T-helper 9 cell (primary cell): ENCODE results near the gene MBD3L2.
"Not testable (repeated sequence)": the region's sequence is repeated elsewhere in the genome, so short reads cannot be mapped to it uniquely, and the experiment has no call there.

Experiments used
- DNase-seq: peaks from one replicate; pipeline ENCODE4 v3.0.0-alpha.2; 2020
- total RNA-seq, 2 donors: gene quantifications; one replicate each; lab custom pipeline; 2026; lab: John Stamatoyannopoulos, UW

The MBD3L2 gene
- 0 reads per million in 2 donors for total RNA-seq

GRCh38 chr19:7049021-7049420, at the start of gene MBD3L2:
Gene MBD3L2, plus strand, starts transcription at chr19:7049321. Its CDS starts 53 bp downstream, at chr19:7049374.
- DNase-seq = not testable (repeated sequence)

- DNase-seq = no peak
Observed at GRCh38 chr19:6999933-7000332, 49.2 kb upstream of the MBD3L2 start.

DNA sequence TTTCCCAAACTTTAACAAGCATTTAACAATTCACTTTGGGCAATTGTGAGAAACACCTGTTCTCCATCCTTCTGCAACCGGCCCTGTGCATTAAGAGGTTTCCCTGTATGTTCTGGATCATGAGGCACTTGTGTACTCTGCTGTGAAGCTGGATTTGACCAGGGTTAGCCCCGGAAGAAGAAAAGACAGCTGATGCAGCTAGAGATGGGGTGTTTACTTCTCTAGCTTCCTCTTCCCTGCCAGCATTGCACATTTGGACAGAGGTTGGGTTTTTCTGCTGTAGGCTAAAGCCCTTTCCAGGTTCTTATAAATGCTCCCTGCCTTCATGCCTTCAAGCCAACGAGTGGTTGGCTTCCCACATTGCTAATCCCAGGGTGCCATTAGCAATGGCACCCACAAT, 48.8 kb upstream of the MBD3L2 start:
- DNase-seq = no peak

- no peak for DNase-seq
Observed at GRCh38 chr19:7000816-7001215, 48.3 kb upstream of the MBD3L2 start.

GRCh38 chr19:7004313-7004931, 44.7 kb upstream of the MBD3L2 start:
- no peak for DNase-seq

DNA sequence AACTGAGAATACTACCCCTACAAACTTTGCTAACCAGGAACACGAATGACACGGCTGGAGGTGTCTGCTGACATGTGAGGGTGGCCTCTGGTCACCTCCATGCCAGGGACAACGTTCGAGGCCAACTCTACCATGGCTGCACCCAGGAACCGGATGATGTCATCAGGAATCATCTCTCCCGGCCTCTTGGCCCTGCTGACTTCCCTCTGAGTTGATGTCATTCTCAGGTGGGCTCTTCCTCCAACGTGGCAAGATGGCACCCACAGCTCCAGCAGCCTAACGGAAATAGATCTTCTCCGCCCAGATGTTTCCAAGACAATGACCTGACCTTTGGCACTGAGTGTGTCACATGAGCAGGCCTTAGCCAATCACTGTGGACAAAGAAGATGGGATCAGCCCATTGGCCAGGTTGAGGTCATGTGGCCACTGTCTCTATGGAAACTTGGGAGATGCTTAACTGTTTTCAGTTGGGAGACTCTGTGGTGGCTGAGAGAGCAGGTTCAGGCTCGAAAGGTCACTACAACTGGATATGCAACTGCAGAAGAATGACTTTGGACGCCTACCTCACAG, 42.9 kb upstream of the MBD3L2 start:
- no peak for DNase-seq

- no peak for DNase-seq
Observed at GRCh38 chr19:7007859-7008258, 41.3 kb upstream of the MBD3L2 start.

DNA sequence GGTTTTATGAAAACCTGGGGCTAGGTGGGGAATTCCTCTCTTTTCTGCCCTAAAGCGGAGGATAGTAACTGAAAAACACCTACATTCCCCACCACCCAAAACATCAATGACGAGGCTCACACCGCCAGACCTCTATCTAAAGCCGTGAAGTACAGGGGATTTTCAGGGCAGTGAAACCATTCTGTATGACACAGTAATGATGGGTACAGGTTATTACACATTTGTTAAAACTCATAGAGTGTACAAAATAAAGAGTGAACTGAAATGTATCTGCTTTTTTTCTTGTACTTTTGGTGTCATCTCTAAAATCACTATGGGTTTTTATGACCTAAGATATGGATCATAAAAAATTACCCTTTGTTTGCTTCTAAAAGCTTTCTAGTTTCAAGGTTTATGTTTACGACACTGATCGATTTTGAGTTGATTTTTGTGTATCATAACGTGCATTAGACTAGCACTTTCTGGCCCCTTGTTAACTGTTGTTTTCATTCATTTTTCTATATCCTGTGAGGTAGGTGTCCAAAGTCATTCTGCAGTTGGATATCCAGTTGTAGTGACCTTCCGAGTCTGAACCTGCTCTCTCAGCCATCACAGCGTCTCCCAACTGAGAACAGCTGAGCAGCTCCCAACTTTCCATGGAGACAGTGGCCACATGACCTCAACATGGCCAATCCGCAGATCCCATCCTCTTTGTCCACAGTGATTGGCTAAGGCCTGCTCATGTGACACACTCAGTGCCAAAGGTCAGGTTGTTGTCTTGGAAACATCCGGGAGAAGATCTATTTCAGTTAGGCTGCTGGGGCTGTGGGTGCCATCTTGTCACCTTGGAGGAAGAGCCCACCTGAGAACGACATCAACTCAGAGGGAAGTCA, 38.2 kb upstream of the MBD3L2 start:
- DNase-seq = no peak

DNA sequence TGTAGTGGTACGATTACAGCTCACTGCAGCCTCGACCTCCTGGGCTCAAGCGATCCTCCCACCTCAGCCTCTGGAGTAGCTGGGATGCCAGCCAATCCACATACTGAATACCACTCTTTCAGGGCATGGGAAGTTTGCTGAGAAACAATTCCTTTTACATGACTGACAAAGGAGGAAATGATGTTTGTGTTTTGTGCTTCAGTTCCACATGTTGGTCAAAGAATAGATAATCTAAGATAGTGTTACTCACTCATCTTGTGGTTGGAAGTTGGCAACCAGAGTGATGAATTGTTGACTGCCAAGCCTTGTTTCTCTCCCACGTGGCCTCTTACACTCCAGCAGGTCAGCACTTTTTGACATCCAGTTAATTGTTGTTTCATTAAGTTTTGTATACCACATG, 35.4 kb upstream of the MBD3L2 start:
- no peak for DNase-seq

DNA sequence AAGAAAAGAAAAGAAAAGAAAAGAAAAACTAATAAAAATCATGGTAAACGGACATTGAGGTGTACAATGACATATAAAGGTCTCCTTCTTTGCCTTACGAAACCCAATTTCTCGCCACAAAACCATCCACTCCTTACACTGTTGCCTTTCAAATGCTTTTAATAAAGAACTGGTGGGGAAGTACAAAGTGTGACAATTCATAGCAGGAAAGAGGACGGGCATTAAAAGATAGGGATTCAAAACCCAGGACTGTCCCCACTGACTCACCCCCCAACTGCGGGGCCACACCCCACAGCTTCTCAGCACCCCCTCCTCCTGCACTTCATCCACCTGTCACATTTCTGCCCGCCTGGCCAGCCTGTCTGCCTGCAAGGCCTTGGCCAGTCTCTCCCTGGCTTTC, 30.3 kb upstream of the MBD3L2 start:
- no peak for DNase-seq

DNA sequence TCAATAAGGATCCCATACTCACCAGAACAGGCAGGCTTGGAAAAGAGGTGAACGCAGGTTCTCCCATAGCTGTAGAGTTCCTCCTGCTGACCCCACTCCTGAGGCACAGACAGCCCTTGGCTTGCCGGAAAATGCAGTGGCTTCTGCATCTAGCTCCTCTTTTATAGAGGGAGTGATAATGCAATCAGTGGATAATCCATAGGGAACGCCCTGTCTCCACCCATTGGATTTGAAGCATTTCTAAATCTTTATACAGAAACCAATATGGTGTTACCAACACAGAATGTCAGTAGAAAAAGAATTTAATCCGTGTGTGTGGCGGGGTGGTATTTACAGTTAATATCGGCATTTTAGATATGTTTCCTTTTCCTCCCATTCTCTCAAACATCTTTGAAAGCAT, 27.8 kb upstream of the MBD3L2 start, which contains the start of gene MBD3L2B:
Gene MBD3L2B, minus strand, starts transcription at position 101 of the 400 bp plus-strand sequence. Its CDS starts 34 bp downstream, at position 67.
- not testable (repeated sequence) for DNase-seq

GRCh38 chr19:7028790-7029189, 20.3 kb upstream of the MBD3L2 start:
- DNase-seq = not testable (repeated sequence)

DNA sequence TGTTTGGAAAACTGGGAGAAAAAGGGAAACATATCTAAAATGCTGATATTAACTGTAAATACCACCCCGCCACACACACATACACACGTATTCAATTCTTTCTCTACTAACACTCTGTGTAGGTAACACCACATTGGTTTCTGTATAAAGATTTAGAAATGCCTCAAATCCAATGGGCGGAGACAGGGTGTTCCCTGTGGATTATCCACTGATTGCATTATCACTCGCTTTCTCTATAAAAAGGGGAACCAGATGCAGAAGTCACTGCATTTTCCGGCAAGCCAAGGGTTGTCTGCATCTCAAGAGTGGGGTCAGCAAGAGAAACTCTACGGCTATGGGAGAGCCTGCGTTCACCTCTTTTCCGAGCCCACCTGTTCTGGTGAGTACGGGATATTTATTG, 18.8 kb upstream of the MBD3L2 start, which contains the start of gene MBD3L5:
Gene MBD3L5, plus strand, starts transcription at position 301 of the 400 bp plus-strand sequence. Its CDS starts 34 bp downstream, at position 335.
- not testable (repeated sequence) for DNase-seq

- DNase-seq = not testable (repeated sequence)
Observed at GRCh38 chr19:7040079-7040478, 9.0 kb upstream of the MBD3L2 start, which contains the start of gene MBD3L4. Gene MBD3L4, minus strand, starts transcription at chr19:7040179. Its CDS starts 35 bp downstream, at chr19:7040144.

GRCh38 chr19:7041563-7041962, 7.6 kb upstream of the MBD3L2 start:
- not testable (repeated sequence) for DNase-seq

GRCh38 chr19:7051421-7051820, 2.3 kb downstream of the MBD3L2 start:
- not testable (repeated sequence) for DNase-seq

DNA sequence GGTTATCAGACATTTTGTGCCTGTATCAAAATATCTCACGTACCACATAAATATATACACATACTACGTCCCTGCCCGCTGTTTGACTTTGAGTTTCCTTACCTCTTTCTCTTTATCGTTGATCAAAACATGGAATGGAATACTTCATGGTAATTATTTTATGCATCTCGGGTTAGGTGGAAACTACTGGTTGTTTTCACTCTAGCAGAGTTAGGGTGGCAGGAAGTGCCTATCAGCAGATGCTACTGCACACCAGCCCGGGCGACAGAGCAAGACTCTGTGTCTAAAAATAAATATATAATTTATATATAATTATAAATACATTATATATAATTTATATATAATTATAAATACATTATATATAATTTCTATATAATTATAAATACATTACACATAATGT, 3.8 kb downstream of the MBD3L2 start:
- DNase-seq = not testable (repeated sequence)

DNA sequence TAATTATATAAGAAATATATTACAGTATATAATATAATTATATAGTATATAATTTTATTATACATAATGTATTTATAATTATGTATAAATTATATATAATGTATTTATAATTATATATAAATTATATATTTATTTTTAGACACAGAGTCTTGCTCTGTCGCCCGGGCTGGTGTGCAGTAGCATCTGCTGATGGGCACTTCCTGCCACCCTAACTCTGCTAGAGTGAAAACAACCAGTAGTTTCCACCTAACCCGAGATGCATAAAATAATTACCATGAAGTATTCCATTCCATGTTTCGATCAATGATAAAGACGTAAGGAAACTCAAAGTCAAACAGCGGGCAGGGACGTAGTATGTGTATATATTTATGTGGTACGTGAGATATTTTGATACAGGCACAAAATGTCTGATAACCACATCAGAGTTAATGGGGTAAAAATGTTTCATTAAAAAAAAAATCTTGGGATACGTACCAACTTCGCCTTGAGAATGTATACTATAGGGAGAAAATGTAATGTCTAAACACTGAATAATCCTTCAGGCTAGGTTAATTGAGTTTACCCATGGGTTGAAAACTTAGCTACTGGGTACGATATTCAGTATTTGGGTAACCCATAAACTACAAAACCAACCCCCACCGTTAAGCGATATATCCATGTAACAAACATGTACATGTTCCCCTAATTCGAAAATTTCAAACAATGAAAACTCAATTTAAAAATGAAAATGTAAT, 5.7 kb downstream of the MBD3L2 start:
- DNase-seq = not testable (repeated sequence)

- not testable (repeated sequence) for DNase-seq
Observed at GRCh38 chr19:7055679-7056078, 6.6 kb downstream of the MBD3L2 start.

DNA sequence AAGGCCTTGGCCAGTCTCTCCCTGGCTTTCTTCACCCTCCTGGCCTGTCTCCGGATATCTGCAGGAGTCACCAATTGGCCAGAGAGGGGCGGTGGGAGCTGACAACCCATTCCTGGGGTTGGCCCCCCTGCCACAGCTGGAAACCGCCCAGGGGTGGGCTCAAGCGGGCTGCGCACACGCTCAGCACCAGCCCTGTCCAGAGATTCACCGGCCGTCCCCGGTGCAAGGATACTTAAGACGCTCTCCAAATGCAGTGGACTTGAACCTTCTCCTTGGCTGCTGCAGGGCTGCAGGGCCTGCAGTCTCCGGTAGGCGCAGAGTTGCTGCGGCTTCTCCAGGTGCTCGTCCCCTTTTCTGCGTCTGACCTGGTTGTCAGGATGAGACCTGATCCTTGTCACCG, 7.2 kb downstream of the MBD3L2 start:
- not testable (repeated sequence) for DNase-seq

DNA sequence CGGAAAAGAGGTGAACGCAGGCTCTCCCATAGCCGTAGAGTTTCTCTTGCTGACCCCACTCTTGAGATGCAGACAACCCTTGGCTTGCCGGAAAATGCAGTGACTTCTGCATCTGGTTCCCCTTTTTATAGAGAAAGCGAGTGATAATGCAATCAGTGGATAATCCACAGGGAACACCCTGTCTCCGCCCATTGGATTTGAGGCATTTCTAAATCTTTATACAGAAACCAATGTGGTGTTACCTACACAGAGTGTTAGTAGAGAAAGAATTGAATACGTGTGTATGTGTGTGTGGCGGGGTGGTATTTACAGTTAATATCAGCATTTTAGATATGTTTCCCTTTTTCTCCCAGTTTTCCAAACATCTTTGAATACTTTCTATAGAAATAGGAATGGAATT, 9.5 kb downstream of the MBD3L2 start, which contains the start of gene MBD3L3:
Gene MBD3L3, minus strand, starts transcription at position 101 of the 400 bp plus-strand sequence. Its CDS starts 71 bp downstream, at position 30.
- DNase-seq = not testable (repeated sequence)

DNA sequence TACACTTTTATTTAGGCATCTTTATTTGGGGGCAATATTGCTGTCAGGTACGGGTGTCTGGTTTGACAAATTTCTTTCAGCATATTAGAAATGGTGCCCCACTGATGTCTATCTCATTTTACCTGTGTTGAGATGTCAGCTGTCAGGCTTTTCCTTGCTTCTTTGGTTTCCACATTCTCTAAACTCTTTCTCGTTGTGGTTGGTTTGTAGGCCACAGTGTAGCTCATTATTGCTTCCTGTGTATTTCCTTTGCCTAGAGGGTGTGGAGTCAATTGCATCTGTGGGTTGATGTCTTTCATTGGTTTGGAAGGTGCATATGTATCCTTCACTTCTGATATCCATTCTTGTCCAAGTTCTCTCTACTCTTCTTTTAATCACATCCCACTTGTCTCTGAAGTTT, 10.9 kb downstream of the MBD3L2 start:
- not testable (repeated sequence) for DNase-seq
